Inferior parietal cortex (tissue), 1 donor: Measurements from ENCODE around the gene LRCH1.

Source experiments
- DNase-seq: peaks from one replicate; pipeline ENCODE4 v3.0.0-alpha.2; 2016; ENCODE audit errors: extremely low spot score

Gene LRCH1

GRCh38 chr13:46615888-46616531 is 63.0 kb downstream of the LRCH1 start:
- DNase-seq, result no peak

- no peak for DNase-seq
Observed at GRCh38 chr13:46617229-46617721, 64.3 kb downstream of the LRCH1 start.

- DNase-seq, result no peak
Observed at GRCh38 chr13:46617885-46618284, 64.9 kb downstream of the LRCH1 start.

- DNase-seq, result no peak
Observed at GRCh38 chr13:46618694-46619254, 65.8 kb downstream of the LRCH1 start.

GRCh38 chr13:46620029-46620428 is 67.1 kb downstream of the LRCH1 start:
- DNase-seq, result no peak

DNA sequence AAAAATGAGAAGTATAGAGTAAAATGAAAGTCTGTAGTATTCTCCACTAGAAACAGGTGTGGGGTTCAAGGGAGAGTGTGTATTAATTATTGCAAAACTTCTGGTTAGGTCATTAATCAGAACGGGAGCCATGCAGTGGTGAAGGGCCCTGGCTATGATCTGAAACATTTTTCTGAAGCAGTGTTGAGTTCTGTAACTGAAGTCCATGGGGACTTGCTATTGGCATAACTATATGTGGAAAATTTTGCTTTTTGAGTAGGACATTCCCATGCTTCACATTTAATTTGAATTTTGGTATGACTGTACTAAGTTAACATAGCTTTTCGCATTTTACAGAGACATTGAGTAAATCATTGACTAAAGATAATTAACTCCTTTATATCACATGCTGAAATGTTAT is 67.5 kb downstream of the LRCH1 start:
- DNase-seq, result no peak

DNA sequence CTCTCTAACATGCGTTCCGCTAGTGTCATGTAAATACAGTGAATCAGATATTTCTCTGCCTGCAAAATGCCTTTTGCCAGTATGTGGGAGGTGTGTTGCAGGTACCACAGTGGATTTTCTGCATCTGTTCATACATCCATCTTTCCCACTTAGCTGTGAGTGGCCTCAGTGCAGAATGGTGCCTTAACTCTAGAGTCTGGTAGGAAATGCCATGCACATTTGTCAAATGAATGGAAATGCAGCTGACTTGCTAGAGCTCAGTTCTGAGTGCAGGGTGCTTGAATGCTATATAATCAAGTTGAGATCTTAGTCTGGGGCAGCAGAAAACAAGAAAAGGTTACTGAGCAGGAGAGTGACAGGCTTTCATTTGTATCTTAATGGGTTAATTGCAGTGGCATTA is 68.2 kb downstream of the LRCH1 start:
- DNase-seq, result peak; percentile 18

GRCh38 chr13:46621792-46622629 is 69.0 kb downstream of the LRCH1 start:
- DNase-seq, result peak; percentile 29

DNA sequence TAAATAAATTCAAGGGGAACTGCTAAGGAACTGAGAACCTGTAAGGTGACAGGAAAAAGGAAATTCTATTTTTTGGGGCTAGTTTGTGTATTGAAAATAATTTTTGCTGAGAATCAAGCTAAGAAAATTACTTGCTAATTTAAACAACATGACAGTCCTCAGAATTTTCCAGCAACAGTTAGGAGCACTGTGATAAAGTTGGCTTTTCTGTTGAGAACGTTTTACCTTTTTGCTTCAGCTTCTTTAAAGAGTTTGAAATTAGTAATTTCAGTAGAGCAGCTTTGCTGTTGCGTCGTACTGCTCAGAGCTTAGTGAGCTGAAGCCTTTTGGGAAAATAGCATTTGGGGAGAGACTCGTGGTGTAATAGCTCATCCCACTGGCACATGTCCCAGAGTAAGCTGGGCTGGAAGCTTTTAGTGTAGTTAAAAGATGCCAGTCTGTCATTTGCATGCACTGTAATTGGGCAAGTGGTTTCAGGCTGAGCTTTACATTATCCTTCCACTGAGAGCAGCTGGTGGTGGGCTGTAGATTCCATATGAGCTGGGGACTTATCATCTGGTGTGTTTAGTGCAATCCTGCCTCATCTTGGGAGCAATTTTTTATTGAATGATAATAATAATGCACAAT is 69.8 kb downstream of the LRCH1 start:
- DNase-seq, result peak; percentile 66

GRCh38 chr13:46624353-46624752 is 71.4 kb downstream of the LRCH1 start:
- DNase-seq, result no peak

- DNase-seq, result no peak
Observed at GRCh38 chr13:46624821-46625220, 71.9 kb downstream of the LRCH1 start.

GRCh38 chr13:46627462-46627861 is 74.5 kb downstream of the LRCH1 start:
- no peak for DNase-seq

DNA sequence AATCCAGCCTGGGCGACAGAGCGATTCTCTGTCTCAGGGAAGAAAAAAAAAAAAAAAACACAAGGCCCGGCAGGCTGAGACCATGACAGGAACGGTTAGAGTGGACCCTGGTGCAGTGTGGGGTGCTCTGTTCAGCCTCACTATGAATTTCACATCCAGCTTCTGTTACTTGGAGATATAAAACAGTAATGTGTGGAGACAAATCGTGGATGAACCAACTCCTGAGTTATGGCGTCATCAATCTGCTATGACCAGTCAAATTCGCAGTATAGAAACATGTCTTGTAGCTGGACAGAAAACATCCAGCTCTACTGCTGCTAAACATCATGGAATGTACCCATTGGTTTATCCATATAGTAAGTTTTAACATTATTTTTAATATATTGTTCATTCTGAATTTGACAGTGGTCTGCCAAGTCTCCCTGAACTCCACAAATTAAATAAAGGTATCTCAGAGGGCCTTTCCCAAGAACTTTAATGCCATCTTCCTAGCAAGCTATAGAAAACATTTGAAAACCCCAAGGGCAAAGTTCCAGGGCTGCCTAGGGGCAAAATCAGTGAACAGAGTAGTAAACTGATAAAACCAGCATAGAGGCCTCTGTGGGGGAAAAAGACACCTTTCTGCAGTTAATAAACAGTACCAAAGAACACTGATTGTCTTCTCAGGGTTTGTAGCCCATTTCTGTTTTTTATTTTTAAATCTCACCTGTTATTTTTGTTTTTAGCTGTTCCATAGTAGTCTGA is 75.8 kb downstream of the LRCH1 start:
- no peak for DNase-seq

GRCh38 chr13:46629811-46630413 is 76.9 kb downstream of the LRCH1 start:
- no peak for DNase-seq

GRCh38 chr13:46630431-46631178 is 77.6 kb downstream of the LRCH1 start:
- peak; percentile 15 for DNase-seq

GRCh38 chr13:46631179-46631542 is 78.2 kb downstream of the LRCH1 start:
- no peak for DNase-seq

GRCh38 chr13:46632176-46632575 is 79.2 kb downstream of the LRCH1 start:
- DNase-seq, result no peak

DNA sequence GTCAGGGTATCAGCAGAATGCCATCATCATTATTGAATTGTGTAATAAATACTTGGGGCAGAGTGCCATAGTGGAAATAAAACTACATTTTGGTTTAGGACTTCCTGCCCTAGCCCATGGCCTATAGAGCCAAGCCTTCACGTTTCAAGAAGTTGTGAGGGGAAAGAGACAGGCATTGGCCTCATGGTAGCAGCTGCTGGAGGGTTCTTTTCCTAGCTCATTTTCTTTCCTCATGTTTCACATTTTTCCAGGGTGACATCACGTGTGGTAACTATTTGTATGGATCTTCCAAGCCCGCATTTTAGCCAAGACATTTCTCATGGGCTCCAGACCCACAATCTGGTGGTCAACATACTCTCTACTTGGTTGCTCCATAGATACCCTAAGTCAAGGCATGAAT is 80.4 kb downstream of the LRCH1 start:
- no peak for DNase-seq

DNA sequence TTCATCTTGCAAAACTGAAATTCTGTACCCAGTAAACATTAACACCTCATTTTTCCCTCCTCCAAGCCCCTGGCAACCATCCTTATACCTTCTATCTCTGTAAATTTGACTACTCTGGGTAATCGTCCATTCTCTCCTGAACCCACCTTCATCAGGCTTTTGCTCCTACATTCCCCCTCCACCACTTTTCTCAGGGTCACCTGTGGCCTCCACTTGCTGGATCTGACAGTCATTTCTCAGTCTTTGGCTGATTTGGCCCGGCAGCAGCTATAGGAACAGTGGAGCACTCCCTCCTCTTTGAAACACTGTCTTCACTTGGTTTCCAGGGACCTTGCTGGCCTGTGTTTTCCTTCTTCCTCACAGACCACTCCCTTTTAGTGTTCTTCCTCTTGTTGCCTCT is 83.5 kb downstream of the LRCH1 start:
- DNase-seq, result no peak

GRCh38 chr13:46637213-46637612 is 84.2 kb downstream of the LRCH1 start:
- no peak for DNase-seq

- DNase-seq, result no peak
Observed at GRCh38 chr13:46638262-46638661, 85.3 kb downstream of the LRCH1 start.
